ENCODE data around the gene STK24.
"Not testable (repeated sequence)": the region's sequence is repeated elsewhere in the genome, so short reads cannot be mapped to it uniquely, and the experiment has no call there.

Gene STK24

GRCh38 chr13:98575904-98576199 lies 1.1 kb downstream of the STK24 start:
- no peak for TF ChIP-seq POLR2A (IDR thresholded peaks at IDR 0.05; ENCODE audit: low read depth, low read length)
- FAIRE-seq (no peak), DNase-seq (ENCODE audit: insufficient read length, low spot score) (no peak)

GRCh38 chr13:98575009-98575903 lies 1.7 kb downstream of the STK24 start:
- TF ChIP-seq POLR2A (IDR thresholded peaks at IDR 0.05; ENCODE audit: low read depth, low read length), result no peak
- FAIRE-seq (no peak), DNase-seq (ENCODE audit: insufficient read length, low spot score) (no peak)

- TF ChIP-seq POLR2A (IDR thresholded peaks at IDR 0.05; ENCODE audit: low read depth, low read length), result no peak
- no peak for DNase-seq (ENCODE audit: insufficient read length, low spot score)
- peak; percentile 68 for FAIRE-seq
These were observed 4.8 kb downstream of the STK24 start for GRCh38 chr13:98571955-98572662.

GRCh38 chr13:98570929-98571372 lies 6.0 kb downstream of the STK24 start:
- peak; percentile 95 for FAIRE-seq

GRCh38 chr13:98569494-98570367 lies 7.2 kb downstream of the STK24 start:
- not testable (repeated sequence) for DNase-seq (ENCODE audit: insufficient read length, low spot score); FAIRE-seq

More at GRCh38 chr13:98570929-98571372, 6.0 kb downstream of the STK24 start:
- DNase-seq (ENCODE audit: insufficient read length, low spot score), result peak; percentile 95
- TF ChIP-seq POLR2A (IDR thresholded peaks at IDR 0.05; ENCODE audit: low read depth, low read length), result no peak

- no peak for TF ChIP-seq POLR2A (IDR thresholded peaks at IDR 0.05; ENCODE audit: low read depth, low read length)
- DNase-seq (ENCODE audit: insufficient read length, low spot score) (no peak), FAIRE-seq (no peak)
These were observed 8.0 kb downstream of the STK24 start for GRCh38 chr13:98568918-98569317.

GRCh38 chr13:98567140-98567539 lies 9.8 kb downstream of the STK24 start:
- DNase-seq (ENCODE audit: insufficient read length, low spot score), result no peak
- TF ChIP-seq POLR2A (IDR thresholded peaks at IDR 0.05; ENCODE audit: low read depth, low read length), result no peak
- no peak for FAIRE-seq

- no peak for TF ChIP-seq POLR2A (IDR thresholded peaks at IDR 0.05; ENCODE audit: low read depth, low read length)
- DNase-seq (ENCODE audit: insufficient read length, low spot score) (no peak), FAIRE-seq (no peak)
These were observed 11.0 kb downstream of the STK24 start for GRCh38 chr13:98565726-98566565.

- TF ChIP-seq POLR2A (IDR thresholded peaks at IDR 0.05; ENCODE audit: low read depth, low read length), result no peak
- no peak for FAIRE-seq
These were observed 12.7 kb downstream of the STK24 start for GRCh38 chr13:98564204-98564603.

GRCh38 chr13:98563071-98563470 lies 13.8 kb downstream of the STK24 start:
- no peak for TF ChIP-seq POLR2A (IDR thresholded peaks at IDR 0.05; ENCODE audit: low read depth, low read length)
- DNase-seq (ENCODE audit: insufficient read length, low spot score), result no peak
- FAIRE-seq, result no peak

More at GRCh38 chr13:98564204-98564603, 12.7 kb downstream of the STK24 start:
- no peak for DNase-seq (ENCODE audit: insufficient read length, low spot score)

- no peak for DNase-seq (ENCODE audit: insufficient read length, low spot score)
- no peak for FAIRE-seq
- no peak for TF ChIP-seq POLR2A (IDR thresholded peaks at IDR 0.05; ENCODE audit: low read depth, low read length)
These were observed 17.7 kb downstream of the STK24 start for GRCh38 chr13:98559169-98559568.

- DNase-seq (ENCODE audit: insufficient read length, low spot score), result no peak
- peak; percentile 68 for FAIRE-seq
- no peak for TF ChIP-seq POLR2A (IDR thresholded peaks at IDR 0.05; ENCODE audit: low read depth, low read length)
These were observed 18.7 kb downstream of the STK24 start for GRCh38 chr13:98557937-98558792.
